Left renal pelvis (tissue), 4 donors: ENCODE measurements around the gene SLC17A3. TPM values are rescaled to one million over a fixed set of nuclear protein-coding genes. Genes with fewer than 3 reads are reported as not detected.
A peak's percentile ranks its signal among the peaks of the same experiment; 100 is the strongest.

ENCODE experiments used
- DNase-seq, 4 donors: peaks; one replicate each; pipeline ENCODE4 v3.0.0-alpha.2; 2013; ENCODE audit warnings: low read depth in 4 of 4, low spot score in 3 of 4
- polyA plus RNA-seq, 4 donors: library from polyadenylated mRNA; unstranded; fragments of 120-200 nt; gene quantifications; one replicate each; pipeline ENCODE4 v1.2.1, GENCODE V29; 2013; ENCODE audit not compliant: insufficient read length in 4 of 4

The SLC17A3 gene
- polyA plus RNA-seq, 4 donors: 0.29 to 0.93 (median 0.89) TPM; not detected in 1

DNA sequence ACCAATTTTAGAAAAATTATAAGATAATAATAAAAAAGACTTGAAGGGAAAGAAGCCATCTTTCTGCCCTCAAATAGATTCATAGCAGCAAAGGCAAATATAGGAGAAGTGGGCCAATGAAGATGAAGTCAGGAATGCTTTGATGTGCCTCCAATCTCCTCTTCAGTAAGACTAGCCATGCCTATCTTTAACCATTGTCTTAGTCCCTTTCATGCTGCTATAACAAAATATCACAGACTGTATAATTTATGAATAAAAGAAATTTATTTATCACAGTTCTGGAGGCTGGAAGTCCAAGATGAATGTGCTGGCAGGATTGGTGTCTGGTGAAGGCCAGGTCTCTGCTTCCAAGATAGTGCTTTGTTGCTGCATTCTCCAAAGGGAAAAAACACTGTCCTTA, 18.8 kb upstream of the SLC17A3 start:
- no peak for DNase-seq

DNA sequence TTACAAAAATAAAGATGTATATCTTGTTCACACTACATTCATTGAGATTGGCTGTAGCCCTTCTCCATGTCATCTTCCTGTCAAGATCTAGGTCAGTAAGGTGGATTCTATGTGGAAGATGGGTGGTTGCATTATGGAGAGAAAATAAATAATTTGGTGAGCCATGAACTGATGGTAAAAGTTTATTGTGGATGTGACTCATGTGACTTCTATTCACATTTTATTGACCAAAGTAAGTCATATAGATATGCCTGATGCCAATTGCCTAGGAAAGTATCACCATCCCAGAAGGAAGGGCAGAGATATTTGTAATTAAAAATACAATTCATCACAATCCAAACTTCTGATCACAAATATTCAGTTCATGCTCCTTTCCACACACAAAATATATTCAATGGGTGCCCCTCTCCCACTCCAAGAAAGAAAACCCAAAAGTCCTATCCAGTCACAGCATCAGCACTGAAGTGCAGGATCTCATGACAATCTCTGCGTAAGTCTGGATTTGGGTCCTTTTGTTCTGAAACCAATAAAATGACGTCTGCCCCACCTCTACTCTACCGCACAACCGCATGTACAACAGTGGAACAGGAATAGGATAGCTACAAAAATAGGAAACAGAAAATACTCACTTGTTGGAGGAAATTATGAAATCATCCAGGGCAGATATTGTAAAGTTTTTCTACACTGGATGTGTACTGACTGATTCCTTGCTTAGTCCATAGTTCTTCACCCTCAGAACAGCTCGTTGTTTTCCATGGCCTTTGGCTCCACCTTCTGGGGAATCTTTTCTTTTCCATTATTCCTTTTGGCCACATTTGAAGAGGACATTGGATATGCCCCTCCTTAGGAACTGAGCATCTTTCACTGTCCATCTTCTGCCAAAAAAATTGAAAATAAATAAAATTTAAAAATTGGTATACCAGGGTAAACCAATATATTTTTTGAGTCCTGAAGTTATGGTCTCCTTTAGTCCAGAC, 16.1 kb upstream of the SLC17A3 start:
- peak in 2 of 4 donors; percentile 37 to 48 for DNase-seq

DNA sequence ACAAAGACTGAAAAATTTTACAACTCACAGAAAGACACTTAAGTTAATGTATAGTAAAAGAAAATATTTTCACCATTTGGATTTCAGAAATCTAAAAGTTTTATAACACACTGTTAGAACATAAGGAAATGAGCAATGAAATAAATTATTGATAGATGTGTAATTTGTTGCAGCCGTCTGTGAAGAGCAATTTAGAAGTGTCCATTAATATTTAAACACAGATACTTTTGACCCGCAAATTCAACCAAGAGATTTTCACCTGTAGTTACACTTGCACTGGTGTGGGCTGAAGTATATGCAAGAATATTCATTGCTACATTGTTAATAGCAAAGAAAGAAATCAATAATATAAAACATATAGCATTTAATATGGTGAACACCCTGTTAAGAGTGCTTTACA, 14.6 kb upstream of the SLC17A3 start:
- DNase-seq: no peak

DNA sequence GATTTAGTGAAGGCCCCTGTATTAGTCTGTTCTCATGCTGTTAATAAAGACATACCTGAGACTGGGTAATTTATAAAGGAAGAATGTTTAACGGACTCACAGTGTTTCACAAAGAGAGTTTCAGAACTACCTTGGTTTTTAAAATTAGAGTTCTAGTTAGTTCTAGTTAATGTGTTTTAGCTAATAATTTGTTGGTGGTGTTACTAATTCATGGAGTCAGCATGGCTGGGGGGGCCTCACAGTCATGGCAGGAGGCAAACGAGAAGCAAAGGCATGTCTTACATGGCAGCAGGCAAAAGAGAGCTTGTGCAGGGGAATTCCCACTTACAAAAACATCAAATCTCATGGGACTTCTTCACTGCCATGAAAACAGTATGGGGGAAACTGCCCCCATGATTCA, 12.0 kb upstream of the SLC17A3 start:
- DNase-seq: no peak

DNA sequence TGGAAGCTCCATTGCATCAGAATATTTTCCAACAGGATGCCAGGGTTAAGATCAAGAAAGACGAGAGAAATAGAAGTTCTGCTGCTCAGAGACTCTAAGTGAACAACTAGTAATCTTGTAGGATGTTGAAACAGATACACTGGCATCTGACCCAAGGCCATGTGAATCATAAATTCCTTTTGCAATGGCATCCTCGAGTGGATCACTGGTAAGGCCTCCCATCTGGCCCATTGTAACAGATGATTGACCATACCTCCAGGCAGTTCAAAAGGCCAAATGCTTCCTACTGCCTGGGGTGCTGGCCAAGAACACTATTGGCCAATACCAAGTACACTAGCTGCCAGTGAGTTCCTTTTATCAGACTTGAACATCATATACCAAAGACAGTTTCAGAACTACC, 9.9 kb upstream of the SLC17A3 start:
- DNase-seq: no peak

DNA sequence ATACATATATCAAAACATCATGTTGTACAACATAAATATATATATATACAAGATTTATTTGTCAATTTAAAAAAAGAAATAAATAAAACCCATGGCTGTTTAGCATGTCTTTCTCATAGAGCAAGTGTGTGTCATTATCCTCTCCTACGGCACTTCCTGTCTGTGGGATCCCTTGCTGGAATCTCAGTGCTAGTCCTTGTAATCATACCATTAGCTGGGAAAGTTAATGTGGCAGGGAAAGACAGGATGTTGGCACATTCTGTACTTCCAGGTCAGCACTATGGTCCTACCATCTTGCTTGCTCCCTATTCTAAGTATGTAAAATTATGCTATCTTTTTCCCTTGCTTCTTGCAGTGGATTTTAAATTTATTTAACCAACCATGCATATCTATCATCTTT, 9.5 kb upstream of the SLC17A3 start:
- DNase-seq: no peak

DNA sequence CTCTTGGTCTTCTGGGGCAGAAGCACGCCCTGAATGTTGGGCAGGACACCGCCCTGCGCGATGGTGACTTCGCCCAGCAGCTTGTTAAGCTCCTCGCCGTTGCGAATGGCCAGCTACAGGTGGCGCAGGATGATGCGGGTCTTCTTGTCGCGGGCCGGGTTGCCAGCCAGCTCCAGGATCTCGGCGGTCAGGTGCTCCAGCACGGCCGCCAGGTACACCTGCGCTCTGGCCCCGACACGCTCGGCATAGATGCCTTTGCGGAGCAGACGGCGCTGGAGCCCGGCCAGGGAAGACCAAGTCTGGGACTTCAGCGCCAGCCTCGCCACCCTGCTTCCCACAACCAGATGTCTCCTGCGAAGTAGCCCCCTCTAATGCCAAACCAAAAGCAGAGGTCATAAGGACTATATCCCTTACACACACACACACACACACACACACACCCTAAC, 8.0 kb upstream of the SLC17A3 start:
- DNase-seq: no peak

DNA sequence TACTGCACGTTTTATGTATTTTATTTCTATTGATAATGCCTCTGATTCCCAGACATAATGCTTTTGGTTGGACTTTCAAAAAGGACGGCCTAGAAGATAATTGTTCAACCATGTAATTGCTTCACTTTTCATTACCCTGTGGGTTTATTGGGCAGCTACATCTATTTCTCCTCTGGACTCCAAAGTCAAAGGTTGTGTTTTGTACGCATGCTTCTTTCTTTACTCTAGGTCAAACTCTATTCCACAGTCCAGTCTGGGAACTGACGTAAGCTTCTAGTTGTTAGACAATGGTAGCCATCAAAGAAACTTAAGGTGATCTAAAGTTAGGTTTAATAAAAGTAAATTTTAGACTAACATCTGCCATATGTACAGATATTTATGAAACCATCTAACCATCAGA, 6.6 kb upstream of the SLC17A3 start:
- no peak for DNase-seq

DNA sequence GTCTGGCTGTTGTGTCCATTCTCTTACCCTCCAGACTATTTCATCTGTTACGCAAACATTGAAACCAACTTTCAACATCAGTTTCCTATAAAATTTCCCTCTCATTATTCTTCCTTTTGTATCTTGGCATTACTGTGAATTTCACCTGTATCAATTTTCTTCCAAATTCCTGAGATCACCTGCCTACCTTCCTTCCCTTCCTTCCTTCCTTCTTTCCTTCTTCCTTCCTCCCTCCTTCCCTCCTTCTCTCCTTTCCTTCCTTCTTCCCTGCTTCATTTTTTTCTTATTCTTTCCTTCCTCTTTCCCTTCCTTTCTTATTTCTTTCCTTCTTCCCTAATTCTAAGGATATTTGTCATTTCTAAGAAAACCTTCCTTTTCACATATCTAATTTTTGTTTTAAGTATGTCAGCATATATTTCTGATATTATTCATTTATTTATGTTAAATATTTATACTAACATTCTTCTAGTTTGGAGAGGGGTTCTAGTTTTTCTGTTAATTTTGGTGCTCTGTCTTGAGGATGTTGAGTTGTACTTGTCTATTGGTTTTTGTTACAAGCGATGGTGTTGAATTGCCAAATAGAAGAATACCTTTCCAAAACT, 4.8 kb upstream of the SLC17A3 start:
- no peak for DNase-seq

DNA sequence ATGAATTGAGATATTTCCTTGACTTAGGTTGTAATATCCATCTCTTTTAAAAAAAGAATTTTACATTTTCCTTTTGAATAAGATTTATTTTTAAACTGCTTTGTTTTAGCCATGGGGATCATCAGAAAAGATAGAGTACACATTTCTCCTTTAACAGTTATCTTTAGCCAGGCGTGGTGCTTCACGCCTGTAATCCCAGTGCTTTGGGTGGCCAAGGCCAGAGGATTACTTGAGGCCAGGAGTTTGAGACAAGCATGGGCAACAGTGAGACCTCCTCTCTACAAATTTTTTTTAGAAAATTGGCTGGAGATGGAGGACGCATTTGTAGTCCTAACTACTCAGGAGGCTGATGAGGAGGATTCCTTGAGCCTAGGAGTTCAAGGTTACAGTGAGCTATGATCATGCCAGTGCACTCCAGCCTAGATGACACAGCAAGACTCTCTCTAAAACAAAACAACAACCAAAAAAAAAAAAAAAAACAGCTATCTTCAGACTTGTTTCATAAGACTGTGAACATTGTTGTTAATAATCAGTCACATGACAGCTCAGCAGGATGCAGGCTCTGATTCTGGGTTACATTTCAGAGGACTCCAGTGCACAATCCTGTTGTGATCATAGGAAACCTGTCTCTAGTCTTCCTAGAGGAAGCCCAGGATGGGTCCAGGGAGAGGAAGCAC, 2.0 kb upstream of the SLC17A3 start:
- no peak for DNase-seq

DNA sequence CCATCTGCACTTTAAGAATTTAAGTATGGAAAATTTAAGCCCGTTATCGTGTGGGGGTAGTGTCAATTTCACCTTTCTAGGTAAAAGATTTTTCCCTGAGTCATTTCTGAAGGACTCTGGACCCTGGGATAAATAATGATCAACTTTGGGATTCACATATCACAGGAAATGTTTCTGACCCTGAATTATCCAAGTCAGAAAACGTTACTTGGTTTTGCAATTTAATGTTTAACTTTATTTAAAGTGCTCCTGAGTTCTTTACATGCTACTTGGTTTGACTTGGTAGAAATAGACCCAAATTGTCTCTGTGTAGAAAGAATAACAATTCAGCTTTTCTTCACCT, 1.5 kb upstream of the SLC17A3 start:
- no peak for DNase-seq

DNA sequence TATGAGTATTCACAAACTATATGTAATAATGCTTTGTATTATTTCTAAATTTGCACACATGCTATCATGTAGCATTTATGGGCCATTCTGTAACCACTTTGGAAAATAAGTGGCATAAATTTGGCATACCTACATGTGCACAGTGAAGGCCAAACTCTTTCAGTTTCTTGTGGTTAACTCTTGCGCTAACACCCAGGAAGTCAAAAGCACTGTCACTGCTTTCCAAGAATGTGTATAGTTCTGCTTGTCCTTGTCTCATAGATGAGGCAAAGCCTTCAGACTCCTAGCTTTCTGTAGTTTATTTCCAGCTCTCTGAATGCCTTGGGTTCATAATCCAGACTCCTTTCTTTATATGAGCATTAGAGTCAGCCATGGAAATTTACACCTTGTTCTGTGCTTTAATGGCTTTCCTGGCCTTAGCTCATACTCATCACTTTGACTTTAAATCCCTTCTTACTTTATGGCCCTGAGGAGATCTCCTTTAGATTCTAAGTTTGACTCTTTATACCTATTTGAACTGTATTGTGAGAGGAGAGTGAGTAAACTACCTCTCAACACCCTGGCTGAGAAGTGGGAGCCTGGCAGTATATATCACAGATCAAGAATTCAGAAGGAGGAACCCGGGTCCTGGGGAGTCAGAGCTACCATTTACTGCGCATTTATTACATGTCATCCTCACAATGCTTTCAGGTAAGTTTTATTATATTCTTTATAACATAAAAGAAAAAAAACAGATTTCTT, 949 bp upstream of the SLC17A3 start:
- DNase-seq: no peak

DNA sequence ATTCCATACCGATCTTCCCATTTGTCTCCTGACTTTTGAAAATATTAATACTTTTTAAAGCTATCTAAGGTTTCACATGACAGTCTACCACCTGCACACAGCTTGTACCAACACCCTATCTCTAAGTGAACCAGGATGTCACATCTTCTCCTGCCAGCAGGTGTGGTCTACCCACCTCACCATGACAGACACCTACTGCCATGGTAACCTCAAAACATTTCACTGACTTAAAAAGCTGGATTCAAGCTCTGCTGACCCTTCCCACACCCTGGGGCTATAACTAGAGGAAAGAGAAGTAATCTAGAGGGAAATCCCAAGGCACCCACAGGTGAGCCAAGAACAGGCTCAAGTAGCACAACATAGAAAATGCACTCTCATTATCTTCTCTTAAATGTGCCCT, 1.2 kb downstream of the SLC17A3 start:
- DNase-seq: no peak

DNA sequence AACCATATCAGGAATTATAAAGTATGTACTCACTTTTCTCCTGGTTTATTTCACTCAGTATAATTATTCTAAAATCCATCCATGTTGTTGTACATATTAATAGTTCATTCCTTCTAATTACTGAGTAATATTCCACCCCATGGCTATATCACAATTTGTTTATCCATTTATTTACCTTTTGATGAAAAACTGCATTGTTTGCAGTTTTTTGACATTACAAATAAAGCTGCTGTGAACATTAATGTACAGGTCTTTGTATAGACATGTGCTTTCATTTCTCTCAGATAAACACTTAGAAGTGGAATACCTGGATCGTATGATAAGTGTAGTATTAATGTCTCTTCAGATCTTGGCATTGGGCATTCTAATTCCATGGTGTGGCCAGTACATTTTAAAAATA, 4.2 kb downstream of the SLC17A3 start:
- no peak for DNase-seq

DNA sequence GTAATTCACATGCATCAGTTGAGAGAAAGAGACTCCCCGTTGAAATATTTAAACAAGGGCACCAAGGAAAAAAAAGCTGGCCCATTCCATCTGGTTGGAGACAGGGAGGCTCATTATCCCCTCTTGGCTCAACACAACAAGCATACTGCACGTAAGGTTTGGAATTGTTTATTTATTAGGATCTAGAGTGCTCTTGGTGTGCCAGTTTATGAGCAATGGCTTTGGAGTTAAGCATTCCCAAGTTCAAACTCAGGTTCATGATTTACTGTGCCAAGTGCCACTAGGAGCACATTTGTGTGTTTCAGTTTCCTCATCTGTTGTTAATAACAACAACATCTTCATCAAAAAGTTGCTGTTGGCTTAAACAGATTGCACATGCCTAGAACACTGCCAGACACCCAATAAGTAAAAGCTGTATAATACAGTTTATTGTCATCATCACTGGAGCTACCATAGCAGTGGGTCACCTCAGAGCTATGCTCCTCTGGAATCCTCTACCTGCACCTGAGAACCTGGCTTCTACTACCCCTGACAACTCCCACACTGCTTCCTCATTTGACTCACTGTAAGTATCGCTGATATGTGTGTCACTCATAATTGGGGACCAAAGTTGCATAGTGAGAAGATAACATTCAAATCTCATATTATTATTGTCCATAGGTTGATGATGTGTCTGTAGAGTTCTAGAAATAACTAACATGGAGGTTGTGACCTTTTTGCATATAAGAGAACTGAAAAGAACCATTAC, 5.4 kb downstream of the SLC17A3 start:
- no peak for DNase-seq

DNA sequence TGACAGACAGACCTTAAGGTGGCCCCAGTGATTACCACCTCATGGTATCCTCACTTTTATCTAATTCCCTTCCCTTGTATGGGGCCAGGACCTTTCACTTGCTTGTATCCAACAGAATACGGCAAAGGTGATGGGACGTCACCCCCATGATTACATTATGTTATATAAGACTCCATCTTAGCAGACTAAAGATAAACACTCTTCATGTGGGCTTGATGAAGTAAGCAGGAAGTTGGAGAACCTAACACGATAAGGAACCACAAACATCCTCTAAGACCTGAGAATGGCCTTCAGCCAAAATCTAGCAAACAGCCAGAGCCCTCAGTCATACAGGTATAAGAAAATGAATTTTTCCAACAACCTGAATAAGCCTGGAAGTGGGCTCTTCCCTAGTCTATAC, 8.0 kb downstream of the SLC17A3 start:
- no peak for DNase-seq

DNA sequence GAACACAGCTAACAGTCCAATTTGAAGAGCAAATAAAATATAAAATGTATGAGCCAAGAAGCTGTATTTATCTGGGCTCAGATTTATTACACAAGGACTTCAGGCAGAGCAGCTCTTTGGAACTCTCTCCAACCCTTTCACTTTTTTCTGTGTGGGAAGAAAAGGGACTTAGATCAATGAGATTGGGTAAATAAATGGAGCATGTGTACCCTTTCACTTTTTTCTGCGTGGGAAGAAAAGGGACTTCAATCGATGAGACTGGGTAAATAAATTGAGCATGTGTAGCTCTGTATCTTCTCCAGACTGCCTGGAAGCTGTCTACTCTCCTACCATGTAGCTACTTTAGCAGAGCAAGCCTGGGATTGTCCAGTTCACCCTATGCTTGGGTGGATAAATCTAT, 10.7 kb downstream of the SLC17A3 start:
- DNase-seq: no peak

DNA sequence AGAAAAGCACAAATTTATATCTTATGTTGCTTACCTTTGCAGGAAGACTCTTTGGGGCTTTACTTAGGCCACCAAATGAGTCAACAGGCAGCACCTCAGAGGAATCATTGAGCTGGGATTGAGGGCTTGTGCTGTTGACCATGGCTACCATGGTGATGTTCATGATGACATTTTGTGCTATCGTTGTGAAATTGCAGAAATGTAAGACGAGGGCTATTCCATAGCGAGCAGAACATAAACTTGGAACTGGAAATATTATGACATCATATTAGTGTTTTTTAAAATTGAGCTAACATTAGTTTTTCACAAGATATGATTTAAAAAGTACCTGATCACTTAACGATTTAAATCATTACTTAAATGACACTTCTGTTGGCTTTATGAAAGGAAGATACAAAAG, 11.8 kb downstream of the SLC17A3 start:
- no peak for DNase-seq

DNA sequence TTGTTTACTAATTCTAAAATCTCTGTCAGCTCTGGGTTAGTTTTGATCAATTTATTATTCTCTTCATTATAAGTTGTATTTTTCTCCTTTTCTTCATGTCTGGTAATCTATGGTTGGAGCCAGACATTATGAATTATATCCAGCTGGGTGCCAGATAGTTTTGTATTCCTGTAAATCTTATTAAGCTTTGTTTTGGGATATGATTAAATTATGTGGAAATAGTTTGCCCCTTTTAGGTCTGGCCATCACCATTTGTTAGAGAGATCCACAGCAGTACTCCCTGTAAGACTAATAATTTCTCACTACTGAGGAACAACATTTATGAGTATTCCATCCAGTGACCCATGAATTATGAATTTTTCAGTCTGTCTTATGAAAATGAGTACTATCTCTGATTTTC, 21.3 kb downstream of the SLC17A3 start:
- no peak for DNase-seq

DNA sequence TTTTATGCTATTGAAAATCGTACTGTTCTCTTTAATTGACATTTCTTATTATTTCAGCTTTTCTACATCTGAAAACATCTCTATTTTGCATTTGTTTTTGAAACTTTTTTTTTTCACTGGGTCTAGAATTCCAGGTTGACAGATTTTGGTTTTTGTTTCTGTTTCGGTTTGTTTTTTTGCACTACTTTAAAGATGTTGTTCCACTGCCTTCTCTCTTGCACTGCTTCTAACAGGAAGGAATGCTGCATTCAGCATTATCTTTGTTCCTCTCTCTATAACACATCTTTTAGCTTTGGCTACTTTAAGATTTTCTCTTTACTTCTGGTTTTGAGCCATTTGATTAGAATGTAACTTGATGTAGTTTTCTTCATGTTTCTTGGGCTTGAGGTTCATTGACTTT, 22.1 kb downstream of the SLC17A3 start:
- DNase-seq: no peak
